ENCODE results near the gene ANKRD39.

GRCh38 chr2:96816127-96816835, 41.5 kb downstream of the ANKRD39 start, which contains the start of gene CNNM3:
- peak; percentile 91 for TF ChIP-seq YY1 (IDR thresholded peaks at IDR 0.05; ENCODE audit: low read depth, low read length)
- TF ChIP-seq ZZZ3 (IDR thresholded peaks at IDR 0.05; ENCODE audit: control insufficient read depth, insufficient read length, low read depth), result no peak

Data from GM12878 (cell line).